Measurements from ENCODE around the gene RAD18.

Gene RAD18

DNA sequence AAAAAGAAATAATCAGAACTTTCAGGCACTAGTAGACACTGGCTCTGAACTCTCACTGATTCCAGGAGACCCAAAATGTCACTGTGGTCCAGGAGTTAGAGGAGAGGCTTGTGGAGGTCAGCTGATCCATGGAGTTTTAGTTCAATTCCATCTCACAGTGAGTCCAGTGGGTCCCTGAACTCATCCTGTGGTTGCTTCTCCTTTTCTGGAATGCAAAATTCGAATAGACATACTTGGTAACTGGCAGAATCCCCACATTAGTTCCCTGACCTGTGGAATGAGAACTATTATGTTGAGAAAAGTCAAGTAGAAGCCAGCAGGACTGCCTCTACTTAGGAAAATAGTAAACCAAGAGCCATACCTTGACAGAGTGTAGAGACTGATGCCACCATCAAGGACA lies 106.6 kb downstream of the RAD18 start:
- no peak for DNase-seq

DNA sequence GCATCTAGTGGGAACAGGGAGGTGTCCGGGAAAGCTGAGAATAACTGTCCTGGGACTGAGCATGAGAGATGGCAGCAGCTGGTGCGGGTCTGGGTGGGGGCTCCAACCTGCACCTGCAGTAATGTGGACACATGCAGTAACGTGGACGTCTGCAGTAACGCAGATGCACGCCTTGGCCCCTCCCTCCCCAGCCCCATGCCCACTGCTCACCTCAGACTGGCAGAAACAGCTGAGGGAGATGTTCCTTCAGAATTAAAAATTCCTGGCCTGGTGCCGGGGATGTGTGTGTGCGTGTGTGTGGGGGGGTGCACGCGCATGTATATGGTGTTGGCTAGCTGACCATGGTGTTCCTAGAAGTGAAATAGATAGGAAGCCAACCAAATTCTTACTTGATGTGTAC lies 107.2 kb downstream of the RAD18 start:
- peak; percentile 69 for DNase-seq

DNA sequence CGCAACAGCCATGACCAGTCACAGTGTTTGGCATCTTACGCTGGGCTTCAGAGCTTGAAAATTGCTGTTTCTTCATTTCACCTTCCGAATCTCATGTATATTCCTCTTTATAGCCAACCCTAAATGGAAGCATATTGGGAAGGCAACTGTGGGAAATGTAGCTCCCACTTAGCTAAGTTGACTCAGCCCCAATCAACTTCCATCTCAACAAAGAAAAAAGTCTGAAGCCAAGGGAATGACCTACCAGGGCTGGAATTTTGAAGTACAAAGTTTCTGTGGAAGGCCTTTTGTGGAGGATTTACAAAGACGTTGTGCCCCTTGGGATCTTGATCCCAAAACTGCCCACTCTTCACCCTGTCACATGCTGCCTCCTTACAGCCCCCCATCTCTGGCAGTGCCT lies 108.6 kb downstream of the RAD18 start:
- DNase-seq, result no peak

DNA sequence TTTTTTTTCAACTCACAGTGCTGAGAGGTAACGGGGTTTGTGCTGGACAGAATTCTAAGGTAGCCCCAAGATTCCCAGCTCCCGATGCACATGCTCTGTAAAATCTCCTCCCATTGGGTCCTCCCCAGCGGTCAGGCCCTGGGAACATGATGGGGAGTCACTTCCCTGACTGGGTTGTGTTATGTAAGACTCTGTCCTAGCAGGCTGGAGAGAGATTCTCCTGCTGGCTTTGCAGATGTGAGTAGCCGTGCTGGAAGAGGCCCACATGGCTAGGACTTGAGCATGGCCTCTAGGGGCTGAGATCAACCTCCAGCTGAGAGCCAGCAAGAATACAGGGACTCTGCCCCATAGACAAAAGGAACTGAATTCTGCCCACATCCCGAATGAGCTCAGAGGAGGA lies 110.2 kb downstream of the RAD18 start:
- no peak for DNase-seq

DNA sequence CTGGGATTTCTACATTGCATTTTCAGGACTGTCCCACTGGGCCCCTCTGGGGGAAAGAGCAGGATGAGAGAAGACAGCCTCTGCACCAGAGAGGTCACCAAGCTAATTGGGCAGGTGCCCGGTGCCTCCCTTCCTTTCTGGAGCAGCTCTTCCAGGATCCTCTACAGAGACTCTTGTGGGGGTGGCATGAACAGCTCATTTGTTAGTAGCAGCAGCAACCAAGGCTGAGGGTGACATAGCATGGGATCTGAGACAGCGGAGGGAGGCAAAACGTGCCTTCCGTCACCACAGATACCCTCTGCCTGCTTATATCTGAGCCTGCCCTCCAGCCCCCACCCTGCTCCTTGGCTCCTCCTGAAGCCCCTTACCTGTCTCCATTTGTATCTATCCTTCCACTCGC lies 110.8 kb downstream of the RAD18 start:
- DNase-seq, result no peak

DNA sequence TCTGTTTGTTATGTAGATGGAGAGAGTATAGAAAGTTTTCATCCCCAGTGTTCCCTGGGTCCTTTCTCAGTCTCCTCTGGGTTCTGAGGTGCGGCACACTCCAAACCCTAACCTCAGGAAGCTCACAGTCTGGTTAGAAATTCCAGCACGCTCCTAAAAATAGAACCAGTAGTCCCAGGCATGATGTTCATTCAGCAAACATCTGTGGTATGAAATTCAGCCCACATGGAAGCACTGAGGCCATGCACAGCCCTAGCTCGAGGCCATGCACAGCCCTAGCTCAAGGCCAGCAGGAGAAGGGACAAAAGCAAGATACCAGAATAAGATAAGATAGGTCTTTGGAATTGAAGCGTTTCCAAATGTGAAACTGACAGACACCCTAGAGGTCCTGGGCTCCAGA lies 111.6 kb downstream of the RAD18 start:
- no peak for DNase-seq

DNA sequence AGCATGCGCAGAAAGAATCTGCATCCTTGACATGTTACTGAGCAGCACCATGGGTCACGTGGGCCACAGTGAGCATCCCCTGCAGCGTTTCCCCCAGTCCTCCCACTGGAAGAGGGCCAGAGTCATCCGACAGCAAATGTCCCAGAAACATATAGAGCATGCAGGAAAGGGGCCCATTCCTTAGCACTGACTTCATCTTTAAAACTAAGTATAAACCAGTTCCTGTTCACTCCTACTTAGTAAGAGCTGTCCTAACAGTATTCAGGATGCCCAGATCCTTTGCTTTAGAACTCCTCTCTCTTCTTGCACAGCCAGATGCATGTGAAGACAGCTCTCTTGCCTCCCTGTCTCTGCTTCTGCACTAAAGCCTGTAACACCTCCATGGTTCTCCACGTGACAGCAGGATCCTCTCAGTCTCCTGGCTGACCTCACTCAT lies 114.6 kb downstream of the RAD18 start:
- DNase-seq, result no peak

DNA sequence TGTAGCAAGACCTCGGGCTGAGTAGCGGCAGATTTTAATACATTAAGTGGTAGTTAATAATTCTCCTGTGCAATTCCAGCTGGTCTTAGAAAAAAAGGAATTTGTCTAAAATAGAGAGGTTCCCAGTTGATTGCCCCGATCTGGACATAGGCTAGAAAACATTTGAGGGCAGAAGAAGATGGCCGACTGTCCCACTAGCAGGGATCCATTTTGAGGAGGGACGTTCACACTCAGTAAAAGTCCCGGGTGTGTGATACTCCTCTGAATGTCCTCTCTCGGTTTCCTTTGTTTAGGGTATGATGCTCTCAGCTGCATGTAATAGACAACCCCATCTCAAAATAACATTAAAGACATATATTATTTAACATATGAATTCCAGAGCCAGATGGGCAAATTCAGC lies 116.0 kb downstream of the RAD18 start:
- no peak for DNase-seq

DNA sequence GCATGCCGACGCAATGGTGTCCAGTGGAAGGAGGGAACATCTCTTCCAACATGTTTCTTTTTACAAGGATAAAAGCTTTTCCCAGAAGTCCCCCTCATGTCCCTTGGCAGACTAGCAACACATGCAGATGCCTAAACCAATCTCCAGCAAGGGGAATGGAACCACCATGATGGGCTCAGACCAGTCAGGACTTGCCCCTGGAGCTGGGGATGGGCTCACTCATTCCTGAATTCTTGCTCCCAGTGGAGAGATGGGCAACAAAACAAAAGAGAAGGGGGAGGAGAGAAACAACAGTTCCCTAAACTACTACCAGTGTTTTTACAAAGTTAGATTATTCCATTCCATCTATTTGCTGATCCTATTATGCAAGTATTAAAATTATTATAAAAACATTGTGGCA lies 117.1 kb downstream of the RAD18 start:
- no peak for DNase-seq

DNA sequence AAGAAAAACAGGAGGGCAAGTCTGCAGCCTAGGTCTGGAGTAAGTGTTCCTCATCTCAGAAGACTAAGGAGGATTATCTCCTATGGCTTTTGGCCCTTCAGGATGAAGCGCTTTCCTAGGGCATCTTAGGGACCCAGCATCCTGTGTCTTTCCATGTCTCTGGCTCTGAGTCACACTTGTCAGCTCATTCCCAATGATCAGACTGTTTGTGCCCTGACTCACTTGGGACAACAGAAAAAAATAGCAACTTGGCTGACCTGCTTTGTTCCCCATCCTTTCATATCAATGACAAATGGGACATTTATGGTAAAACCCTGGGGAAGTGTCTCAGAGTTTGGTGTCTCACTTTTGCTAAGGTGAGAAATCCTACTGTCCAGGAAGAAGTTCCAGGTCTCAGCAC lies 117.6 kb downstream of the RAD18 start:
- DNase-seq, result no peak

DNA sequence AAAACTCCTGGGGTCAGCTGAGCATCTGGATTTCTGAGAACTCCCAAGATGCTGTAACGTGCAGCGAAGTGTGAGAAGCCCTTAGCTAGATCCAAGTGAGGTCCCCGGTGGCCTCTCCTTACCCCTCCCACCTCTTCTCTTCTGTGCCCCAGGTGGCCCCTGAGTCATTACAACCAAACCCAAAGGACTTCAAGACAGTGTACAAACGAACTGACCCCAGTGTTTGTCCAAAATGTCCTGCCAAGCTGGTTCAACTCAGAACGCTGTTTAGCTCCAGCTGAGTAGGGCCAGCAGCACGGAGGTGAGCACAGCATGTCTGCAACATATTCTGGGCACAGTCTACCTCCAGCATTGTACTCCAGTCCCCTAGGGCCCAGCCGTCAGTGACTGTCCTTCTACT lies 119.9 kb downstream of the RAD18 start:
- DNase-seq, result no peak

DNA sequence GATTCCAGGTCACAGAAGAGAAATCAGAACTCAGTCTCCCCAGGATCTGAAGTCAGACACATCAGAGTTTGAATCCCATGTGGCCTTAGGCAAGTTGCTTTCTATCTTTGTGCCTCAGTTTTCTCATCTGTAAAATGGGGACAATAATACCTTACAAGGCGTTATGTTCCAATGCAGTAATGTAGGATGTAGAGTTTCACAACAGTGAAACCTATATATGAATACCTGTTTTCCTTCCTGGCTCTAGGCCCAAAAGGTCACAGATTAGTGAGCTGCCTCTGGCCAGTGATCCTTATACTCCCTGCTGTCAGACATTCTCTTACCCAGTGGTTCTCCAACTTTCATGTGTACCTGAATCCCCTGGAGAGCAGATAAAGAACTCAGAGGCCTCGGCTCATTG lies 121.0 kb downstream of the RAD18 start:
- no peak for DNase-seq

DNA sequence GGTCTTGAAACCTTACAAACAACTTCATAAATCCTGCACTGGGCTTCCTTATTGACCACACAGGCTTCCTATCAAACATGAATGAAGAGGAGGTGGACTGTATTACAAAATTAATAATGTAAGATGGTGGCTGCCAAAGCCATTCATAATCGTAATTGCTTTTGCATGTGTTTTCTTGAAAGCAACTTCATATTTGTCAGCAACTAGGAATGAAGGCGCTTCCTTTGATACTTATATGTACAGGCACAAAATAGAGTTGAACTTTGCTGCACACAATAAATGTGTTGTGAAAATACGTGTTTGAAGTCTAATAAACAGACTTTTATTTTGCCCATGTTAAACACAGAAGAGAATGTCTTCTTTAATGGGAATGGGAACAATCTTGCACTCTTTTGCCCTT lies 121.8 kb downstream of the RAD18 start:
- no peak for DNase-seq

DNA sequence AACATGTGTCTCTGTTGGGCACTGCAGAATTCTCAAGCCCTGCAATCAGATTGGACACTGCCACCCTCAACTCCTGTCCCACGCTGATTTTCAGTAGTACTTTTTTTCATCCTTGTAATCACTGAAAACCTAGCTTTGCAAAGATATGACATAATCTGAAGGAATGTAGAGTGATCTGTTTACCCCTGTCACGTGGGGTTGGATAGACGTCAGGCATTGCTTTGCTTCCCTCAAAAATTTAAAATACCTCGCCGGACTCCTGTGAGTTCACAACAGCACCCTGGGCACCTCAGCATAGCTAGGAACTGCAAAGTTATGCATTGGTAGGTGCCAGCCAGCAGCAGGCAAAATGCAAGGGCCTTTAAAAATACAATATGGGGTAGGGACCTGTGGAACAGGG lies 122.7 kb downstream of the RAD18 start:
- no peak for DNase-seq

DNA sequence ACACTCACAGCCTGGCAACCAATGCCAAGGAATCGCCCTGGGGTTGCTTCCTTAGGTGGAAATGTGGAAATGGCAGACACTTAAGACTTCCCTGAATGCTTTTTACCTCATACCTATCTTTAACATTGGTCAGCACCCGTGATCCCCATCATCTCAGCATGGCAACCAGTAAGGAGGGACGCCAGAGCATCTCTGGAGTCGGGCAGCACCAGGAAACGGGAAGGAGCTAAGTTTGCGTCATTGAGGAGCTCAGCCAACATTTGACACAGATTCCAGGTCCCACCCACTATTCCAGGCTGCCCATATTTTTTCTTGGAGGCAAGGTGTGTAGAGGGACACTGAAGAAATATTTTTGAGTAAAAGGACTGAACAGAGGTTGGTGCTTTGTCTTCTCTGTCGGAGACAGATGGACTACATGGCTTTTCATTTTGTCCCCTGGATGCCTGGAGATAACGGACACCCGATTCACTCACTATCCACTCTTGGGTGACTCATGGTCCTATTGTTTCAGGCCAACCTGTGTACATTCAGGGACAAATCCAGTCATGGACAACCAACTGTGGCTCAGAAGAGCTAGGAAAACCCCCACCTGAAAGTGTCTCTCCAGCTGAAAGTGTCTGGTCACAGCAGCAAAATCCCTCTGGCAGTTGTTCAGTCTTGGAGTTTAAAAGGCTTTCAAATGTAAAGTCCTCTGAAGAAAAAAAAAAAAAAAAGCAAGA lies 123.5 kb downstream of the RAD18 start:
- no peak for DNase-seq

DNA sequence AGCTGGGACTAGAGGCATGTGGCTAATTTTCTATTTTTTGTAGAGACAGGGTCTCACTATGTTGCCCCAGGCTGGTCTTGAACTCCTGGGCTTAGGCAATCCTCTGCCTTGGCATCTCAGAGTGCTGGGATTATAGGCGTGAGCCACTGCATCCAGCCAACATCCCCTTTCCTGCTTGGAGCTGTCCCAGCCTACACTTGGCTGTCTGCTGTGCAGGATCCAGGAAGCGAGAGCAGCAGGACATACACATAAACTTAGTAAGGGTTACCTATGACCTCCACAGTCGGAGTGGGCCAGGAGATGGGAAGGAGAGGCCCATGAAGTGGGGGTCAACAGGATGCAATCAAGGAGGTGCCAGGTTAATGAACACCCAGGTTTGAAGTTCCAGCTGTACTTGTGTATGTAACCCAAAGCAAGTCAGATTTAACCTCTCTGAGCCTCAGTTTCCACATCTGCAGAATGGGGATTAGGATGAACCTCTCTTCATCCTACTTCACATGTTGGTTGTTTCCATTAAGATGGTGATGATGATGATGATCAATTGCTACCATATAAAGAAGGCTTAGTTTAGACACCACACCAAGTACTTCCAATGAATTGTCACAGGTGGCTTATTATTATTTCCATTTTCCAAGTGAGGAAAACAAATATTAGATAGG lies 124.4 kb downstream of the RAD18 start:
- no peak for DNase-seq

DNA sequence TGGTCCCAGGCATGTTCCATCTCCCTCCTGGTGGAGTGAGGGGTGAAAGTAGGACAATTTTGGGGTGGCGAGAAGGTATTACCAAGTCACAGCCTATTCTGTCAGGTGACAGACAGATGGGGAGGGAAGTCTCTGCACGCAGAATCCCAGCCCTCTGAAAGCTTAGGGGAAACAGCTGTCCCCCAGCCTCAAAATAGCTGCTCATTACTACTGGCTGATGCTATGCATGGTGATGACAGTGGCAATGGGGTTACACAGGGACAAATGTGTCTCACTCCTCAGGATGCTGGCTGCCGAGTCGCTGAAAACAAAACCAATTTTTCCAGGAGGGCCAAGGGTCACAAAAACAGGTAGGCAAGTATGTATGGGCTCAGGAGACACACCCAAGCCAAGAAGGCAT lies 125.0 kb downstream of the RAD18 start:
- no peak for DNase-seq

DNA sequence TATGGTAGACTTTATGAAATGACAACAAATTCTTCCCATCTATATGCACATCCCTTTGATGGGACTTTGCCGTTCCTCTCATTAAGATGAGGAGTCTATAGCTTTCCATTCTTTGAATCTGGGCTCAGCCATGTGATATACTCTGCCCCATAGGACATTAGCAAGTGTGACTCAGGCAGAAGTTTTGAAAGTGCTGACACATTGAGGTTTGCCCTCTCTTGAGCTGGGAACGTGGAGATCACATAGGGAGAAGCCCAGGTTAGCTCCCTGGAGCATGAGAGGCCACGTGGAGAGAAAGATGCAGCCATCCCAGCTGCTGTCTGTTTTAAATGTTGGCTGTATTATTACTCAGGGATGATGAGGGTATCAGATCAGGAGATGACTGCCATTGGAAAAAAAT lies 126.1 kb downstream of the RAD18 start:
- DNase-seq, result no peak

DNA sequence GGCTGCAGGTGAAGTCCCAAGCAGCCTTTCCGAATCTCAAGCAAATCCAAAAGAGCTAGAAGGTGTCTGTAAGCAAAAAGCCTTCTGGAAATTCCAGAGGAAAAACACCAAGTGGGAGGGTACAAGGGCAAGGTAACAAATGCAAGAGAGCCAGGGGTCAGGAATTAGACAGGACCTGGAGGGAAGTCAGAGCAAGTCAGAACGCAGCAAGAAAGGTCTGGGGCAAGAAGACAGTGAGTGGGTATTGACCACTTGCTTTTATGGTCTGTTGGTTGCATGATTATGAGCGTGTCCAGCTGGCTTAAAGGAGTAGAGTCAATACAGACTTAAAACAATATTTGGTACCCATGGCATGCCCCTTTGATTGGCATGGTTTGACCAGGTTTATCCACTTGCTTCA lies 127.2 kb downstream of the RAD18 start:
- no peak for DNase-seq

DNA sequence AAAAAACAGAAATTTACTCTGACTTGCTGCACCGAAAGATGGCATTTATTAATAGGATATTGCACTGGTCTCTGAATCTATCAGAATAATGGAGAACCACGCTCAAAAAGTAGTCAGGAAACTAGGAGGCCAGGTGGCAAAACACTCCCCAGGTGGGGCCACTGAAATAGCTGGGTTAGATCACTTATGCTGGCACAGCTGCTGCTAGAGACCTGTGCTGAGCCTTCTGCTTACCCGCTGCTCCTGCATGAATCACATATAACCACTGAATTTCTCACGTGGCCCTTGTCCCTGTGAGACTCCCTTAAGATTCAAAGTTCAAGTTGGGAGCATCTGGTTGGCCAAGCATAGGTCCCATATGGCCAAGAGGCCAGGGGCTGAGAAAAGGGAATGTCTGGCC lies 127.9 kb downstream of the RAD18 start:
- no peak for DNase-seq

DNA sequence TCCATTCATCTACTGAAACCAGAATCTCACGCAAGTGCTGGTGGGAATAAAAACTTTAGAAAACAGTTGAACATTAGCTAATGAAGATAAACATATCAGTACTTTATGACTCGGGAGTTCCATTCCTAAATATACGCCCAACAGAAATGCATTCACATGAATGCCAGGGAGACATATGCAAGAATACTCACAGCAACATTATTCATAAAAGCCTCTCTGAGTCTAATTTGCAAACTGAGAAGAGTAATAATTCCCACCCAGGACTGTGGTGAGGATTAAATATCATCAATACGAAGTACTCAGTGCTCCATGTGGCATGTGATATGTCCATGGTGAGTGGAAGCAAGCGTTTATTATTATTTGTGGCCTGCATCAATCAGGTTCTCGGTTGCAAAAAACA lies 128.3 kb downstream of the RAD18 start:
- no peak for DNase-seq

DNA sequence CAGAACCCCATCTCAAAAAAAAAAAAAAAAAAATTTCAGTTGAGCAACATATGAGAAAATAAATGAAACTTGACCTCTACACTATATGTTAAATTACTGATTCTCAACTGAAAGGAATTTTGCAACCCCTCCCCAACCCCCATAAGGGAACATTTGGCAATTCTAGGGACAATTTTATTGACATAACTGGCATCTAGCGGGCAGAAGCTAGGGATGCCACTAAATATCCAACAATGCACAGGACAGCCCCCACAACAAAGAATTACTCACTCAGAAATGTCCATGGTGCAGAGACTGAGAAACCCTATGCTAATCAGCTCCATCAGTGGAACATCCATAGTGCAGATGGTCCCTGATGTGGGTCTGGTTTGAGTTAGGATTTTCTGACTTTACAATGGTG lies 135.6 kb downstream of the RAD18 start:
- no peak for DNase-seq

Measured in right forelimb (tissue), 1 donor.